Adrenal gland (tissue), 5 donors: ENCODE measurements around the gene PARVA.

Source experiments
- CTCF ChIP-seq, 6 experiments: fragments of 450-650 bp in 4 of 6; fragments of 200-600 bp in 2 of 6; sonication (generic) in 1 of 6; IDR thresholded peaks; 1 replicate in 5 of 6; 2 replicates in 1 of 6; pipeline versions ENCODE4 v1.5.1 to v1.8.0; 2016 to 2021; ENCODE audit warnings: antibody characterized with exemption in 6 of 6, mild to moderate bottlenecking in 2 of 6, moderate library complexity in 1 of 6
- POLR2A ChIP-seq, 2 donors: fragments of 450-650 bp; IDR thresholded peaks; one replicate each; pipeline ENCODE4 v1.6.1; 2017; ENCODE audit warnings: antibody characterized with exemption in 2 of 2, mild to moderate bottlenecking in 2 of 2, moderate library complexity in 1 of 2
- donor health status: DM: no; HTN: no; CAD: no.

- no peak for TF ChIP-seq CTCF (IDR thresholded peaks at IDR 0.05)
- no peak for TF ChIP-seq POLR2A (IDR thresholded peaks at IDR 0.05)
Observed at GRCh38 chr11:12439615-12440014, 62.2 kb downstream of the PARVA start.
